AG04450 (cell line): ENCODE measurements around the gene CIBAR2. TPM values are rescaled to one million over a fixed set of nuclear protein-coding genes. Genes with fewer than 3 reads are reported as not detected.

ENCODE experiments used
- CTCF ChIA-PET: fragments of 300-600, 350-600 bp; formaldehyde crosslinking; extraction: SDS; loops from one replicate; lab custom pipeline; 2022; ENCODE audit warnings: antibody characterized with exemption, inconsistent platforms; lab: Charles Lee
- POLR2A ChIA-PET: fragments of 350-600 bp; formaldehyde crosslinking; extraction: SDS; loops from one replicate; lab custom pipeline; 2021; ENCODE audit warnings: antibody characterized with exemption, inconsistent platforms; lab: Yijun Ruan, JAX
- DNase-seq: peaks from one replicate; pipeline ENCODE4 v3.0.0-alpha.2; 2011; ENCODE audit warnings: low read depth, low spot score
- H3K27ac ChIP-seq: one replicate; pipeline ENCODE4 v1.5.1; 2012; ENCODE audit warnings: low read depth, low read length, control low read depth
- H3K27me3 ChIP-seq: one replicate; pipeline ENCODE4 v1.6.0; 2012; ENCODE audit warnings: low read length; ENCODE audit not compliant: control insufficient read depth, insufficient read depth
- H3K4me3 ChIP-seq: 2 replicates; pipeline ENCODE4 v1.5.1; 2011; ENCODE audit warnings: mild to moderate bottlenecking, low read depth, low read length, control low read depth
- H3K9me3 ChIP-seq: 2 replicates; pipeline ENCODE4 v1.5.1; 2012; ENCODE audit warnings: low read length; ENCODE audit not compliant: control insufficient read depth, insufficient read depth
- polyA plus RNA-seq: library from polyadenylated mRNA; depleted of rRNA; stranded (reverse); fragments of >200 nt; gene quantifications from 2 replicates; pipeline ENCODE4 v1.2.3, GENCODE V29; 2011
- TF ChIP-seq, protein P1 (sequence below): IDR thresholded peaks from 2 replicates; pipeline ENCODE4 v1.5.1; 2011; ENCODE audit warnings: low read depth, low read length, control low read depth, inconsistent platforms

CIBAR2 gene
- polyA plus RNA-seq, 1 experiment: 0.41 TPM

DNA sequence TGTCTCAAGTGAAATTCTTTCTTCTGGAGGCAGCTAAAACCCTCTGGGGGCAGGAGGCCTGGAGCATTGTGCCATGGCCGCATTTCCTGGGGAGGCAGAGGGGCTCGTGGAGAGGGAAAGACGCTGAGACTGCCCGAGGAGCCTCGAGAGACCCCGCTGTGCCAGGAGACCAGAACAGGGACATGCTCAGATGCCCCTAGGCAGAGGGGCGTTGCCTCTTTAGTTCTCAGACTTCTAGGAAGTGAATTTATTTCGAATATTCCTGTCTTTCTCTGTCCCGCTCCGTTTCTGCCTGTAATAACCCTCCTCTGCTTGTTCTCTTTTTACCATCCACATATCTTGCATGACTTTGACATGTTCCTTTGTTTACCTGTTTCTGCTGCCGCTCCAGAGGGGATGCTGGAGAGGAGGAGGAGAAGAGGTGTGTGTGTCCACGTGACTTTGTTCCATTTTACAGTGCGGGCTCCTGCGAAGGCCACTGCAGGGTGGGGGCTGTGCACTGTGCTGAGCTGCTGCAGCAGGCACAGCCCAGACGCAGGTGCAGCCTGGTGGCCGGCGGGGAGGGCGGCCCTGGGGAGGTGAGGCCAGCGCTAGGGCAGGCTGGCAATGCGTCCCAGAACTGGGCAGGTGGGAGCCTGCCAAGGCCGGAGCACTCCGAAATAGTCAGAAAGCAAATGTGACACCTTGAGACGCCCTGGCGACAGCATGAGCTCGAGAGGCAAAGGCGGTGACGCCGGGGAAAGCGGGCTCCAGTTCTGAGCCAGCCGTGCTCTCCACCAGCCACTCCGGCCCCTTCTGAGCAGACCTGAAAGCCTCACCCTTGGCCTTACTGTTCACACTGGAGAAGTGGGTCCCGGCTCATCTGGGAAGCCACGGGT lies 29.9 kb downstream of the CIBAR2 start:
- peaks cover 3% of the 10 kb centered on the region; the same call in 1 of the 2 replicates for H3K9me3 ChIP-seq

DNA sequence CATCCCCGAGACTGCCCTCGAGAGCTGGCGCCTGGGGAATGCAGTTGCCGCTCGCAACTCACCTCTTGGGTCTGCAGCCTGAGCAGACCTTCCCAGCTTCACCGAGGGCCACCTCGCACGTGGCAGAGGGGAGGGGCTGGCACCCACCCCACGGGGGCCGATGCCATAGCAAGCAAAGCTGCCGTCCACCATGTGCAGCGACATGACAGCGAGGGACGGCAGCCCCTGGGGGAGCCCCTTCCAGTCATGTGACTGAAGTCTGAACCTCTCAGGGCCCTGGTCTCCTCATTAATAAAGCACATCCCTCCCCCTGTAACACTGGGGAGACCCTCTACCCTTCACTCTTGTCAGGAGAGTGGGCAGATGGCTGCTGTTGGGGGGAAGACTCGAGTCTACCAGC lies 30.5 kb downstream of the CIBAR2 start:
- Histone ChIP-seq H3K27ac (no peak overlapping the region), H3K9me3 (peaks cover 3% of the 10 kb centered on the region; the same call in 1 of the 2 replicates), H3K27me3 (no peaks in the 10 kb centered on the region), H3K4me3 (no peak overlapping the region)
- ChIA-PET CTCF (no interaction called here), POLR2A (no interaction called here)
- no peak for DNase-seq
- TF ChIP-seq, protein P1, sequence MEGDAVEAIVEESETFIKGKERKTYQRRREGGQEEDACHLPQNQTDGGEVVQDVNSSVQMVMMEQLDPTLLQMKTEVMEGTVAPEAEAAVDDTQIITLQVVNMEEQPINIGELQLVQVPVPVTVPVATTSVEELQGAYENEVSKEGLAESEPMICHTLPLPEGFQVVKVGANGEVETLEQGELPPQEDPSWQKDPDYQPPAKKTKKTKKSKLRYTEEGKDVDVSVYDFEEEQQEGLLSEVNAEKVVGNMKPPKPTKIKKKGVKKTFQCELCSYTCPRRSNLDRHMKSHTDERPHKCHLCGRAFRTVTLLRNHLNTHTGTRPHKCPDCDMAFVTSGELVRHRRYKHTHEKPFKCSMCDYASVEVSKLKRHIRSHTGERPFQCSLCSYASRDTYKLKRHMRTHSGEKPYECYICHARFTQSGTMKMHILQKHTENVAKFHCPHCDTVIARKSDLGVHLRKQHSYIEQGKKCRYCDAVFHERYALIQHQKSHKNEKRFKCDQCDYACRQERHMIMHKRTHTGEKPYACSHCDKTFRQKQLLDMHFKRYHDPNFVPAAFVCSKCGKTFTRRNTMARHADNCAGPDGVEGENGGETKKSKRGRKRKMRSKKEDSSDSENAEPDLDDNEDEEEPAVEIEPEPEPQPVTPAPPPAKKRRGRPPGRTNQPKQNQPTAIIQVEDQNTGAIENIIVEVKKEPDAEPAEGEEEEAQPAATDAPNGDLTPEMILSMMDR: no peak

More for the DNA sequence above, 29.9 kb downstream of the CIBAR2 start:
- ChIA-PET CTCF (no interaction called here), POLR2A (no interaction called here)
- no peak overlapping the region for H3K4me3 ChIP-seq
- TF ChIP-seq, protein P1: no peak
- no peak for DNase-seq
- no peak overlapping the region for H3K27ac ChIP-seq
- no peaks in the 10 kb centered on the region for H3K27me3 ChIP-seq

DNA sequence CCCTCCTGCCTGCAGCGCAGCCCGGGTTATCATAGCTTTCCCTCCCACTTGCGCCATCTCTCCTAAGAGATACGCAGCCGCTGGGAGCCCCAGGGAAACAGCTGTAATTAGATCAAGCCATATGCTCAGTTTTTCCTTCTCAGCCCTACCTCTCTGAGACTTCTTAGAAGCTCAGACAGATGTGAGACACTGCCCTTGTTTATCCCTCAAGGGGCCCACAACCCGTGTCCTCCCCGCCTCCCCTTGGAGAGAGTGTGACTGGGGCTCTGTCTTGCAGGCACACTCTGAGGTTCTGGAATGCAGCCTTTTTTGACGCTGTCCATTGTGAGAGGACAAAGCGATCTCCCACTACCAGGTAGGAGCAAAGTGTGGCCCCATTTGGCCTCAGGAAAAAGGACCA lies 31.2 kb downstream of the CIBAR2 start:
- TF ChIP-seq, protein P1: no peak
- ChIA-PET POLR2A (no interaction called here), CTCF (interaction anchor here (1.0 kb wide), 1 partner anchor 9 kb away, joined by 3 read pairs; no protein-coding TSS in a partner anchor)
- no peak overlapping the region for H3K4me3 ChIP-seq
- peaks cover 3% of the 10 kb centered on the region; the same call in 1 of the 2 replicates for H3K9me3 ChIP-seq
- no peaks in the 10 kb centered on the region for H3K27me3 ChIP-seq
- DNase-seq: no peak
- no peak overlapping the region for H3K27ac ChIP-seq

DNA sequence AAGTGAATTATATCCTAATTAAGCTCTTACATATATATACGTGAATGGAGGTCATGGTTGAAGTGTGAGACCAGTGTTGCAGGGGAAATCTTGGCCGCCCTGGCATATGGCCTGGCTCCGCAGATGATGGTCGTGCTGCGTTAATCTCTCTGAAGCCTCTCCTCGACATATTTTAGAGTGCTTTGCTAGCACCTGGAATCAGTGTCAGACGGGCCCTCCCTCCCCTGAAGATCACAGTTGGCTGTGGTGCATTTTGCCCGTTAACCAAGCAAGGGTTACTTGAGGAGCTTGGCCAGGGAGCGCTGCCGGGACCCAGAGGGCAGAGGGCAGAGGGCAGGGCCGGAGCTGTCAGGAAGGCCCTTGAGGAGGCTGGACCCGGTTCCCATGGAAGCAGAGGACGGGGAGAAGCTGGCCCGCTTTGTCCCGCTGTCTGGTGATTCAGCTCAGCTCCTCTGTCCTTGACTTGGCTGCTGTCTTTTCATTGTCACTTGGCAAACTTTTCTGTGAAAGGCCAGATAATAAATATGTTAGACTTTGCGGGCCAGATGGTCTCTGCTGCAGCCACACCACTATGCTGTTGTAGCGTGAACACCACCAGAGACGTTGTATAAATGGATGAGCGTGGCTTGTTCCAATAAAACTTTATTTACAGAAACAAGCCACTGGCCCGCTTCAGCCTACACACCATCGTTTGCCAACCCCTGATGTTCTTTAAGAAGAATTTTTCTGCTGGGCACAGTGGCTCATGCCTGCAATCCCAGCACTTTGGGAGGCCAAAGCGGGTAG lies 32.3 kb downstream of the CIBAR2 start:
- Histone ChIP-seq H3K4me3 (no peak overlapping the region), H3K9me3 (peaks cover 3% of the 10 kb centered on the region; the same call in 1 of the 2 replicates), H3K27me3 (no peaks in the 10 kb centered on the region), H3K27ac (no peak overlapping the region)
- no peak for DNase-seq
- TF ChIP-seq, protein P1: no peak
- POLR2A ChIA-PET: no interaction called here
- CTCF ChIA-PET: interaction anchor here (1.0 kb wide), 1 partner anchor 10 kb away, joined by 3 read pairs; no protein-coding TSS in a partner anchor
